Right atrium auricular region (tissue), 2 donors: ENCODE results near the gene KTN1. TPM values are rescaled to one million over a fixed set of nuclear protein-coding genes. Genes with fewer than 3 reads are reported as not detected.

Experiments used
- DNase-seq: peaks from one replicate; pipeline ENCODE4 v3.0.0-alpha.2; 2019; ENCODE audit warnings: low spot score
- H3K27ac ChIP-seq, 2 donors: fragments of 200-600 bp; sonication (generic); 1 replicate in 1 of 2; 2 replicates in 1 of 2; pipeline ENCODE4 v1.5.1; 2016 to 2019
- H3K27me3 ChIP-seq, 2 donors: fragments of 200-600 bp; sonication (generic); one replicate each; pipeline versions ENCODE4 v1.5.1 to v1.6.0; 2017 to 2019
- H3K36me3 ChIP-seq: fragments of 200-600 bp; sonication (generic); one replicate; pipeline ENCODE4 v1.5.1; 2016
- H3K4me1 ChIP-seq, 2 donors: fragments of 200-600 bp; sonication (generic); one replicate each; pipeline versions ENCODE4 v1.5.1 to v1.6.0; 2017 to 2019
- H3K4me3 ChIP-seq, 2 donors: fragments of 200-600 bp; sonication (generic); 1 replicate in 1 of 2; 2 replicates in 1 of 2; pipeline ENCODE4 v1.5.1; 2017 to 2019; ENCODE audit warnings: mild to moderate bottlenecking in 1 of 2, moderate library complexity in 1 of 2
- H3K9me3 ChIP-seq, 2 donors: fragments of 200-600 bp; sonication (generic); one replicate each; pipeline ENCODE4 v1.5.1; 2019
- total RNA-seq, 2 donors: library from RNA; depleted of rRNA; stranded (reverse); fragments of >200 nt; gene quantifications; one replicate each; pipeline ENCODE4 v1.1.0, GENCODE V29; 2016
- TF ChIP-seq, protein P1 (sequence below), 2 donors: fragments of 200-600 bp; sonication (generic); IDR thresholded peaks; one replicate each; pipeline ENCODE4 v1.5.1; 2019; ENCODE audit warnings: antibody characterized with exemption in 2 of 2

KTN1 gene
- total RNA-seq, 2 donors from 2014 or later = 128 to 209 TPM

DNA sequence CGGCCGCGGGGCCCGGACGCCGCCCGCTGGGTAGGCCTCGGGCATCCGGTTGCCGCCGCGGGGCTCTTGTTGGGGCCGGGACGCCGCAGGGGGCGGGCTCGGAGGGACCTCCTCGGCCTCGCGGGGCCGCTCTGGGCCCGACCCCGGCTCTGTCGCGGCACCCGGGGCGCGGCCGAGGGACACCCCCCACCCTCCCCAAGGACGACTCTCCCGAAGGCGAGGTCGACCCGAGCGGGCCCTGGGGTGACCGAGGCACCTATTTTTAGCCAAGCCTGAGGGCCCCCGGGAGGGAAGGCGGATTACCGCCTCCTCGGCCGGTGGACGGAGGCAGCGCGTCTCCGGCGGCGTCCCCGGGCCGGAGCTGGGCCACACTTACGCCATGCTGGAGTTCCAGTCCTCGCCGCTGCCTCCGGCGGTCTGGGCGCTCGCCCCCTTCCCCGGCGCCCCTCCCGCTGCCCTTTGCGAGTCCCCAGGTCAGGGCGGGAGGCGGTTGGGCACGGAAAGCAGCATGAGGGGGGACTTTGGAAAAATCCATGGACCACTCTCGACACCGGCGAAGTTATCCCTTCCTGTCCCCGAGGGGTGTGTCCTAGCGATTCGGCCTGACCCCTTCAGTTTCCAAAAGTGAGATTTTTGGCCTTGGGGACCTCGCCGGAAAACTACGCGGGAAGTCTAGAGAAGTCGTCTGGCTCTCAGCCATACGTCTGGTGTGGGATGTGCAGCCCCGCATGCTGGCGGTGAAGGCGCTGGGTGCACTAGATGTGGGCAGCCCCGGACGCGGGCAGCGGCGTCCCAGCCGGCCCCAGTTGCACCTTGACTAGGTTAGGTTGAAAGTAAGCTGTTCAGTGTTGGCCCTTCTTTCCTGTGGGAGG, 699 bp downstream of the KTN1 start:
- Histone ChIP-seq H3K4me1 (peaks cover 0 to 53% of the 10 kb centered on the region in 2 donors), H3K9me3 (no peaks in the 10 kb centered on the region), H3K27me3 (no peaks in the 10 kb centered on the region), H3K4me3 (peak overlapping the region; percentile 91 to 95), H3K27ac (peak overlapping the region; percentile 98), H3K36me3 (no peaks in the 10 kb centered on the region)
- peak; percentile 59 for DNase-seq
- TF ChIP-seq, protein P1, sequence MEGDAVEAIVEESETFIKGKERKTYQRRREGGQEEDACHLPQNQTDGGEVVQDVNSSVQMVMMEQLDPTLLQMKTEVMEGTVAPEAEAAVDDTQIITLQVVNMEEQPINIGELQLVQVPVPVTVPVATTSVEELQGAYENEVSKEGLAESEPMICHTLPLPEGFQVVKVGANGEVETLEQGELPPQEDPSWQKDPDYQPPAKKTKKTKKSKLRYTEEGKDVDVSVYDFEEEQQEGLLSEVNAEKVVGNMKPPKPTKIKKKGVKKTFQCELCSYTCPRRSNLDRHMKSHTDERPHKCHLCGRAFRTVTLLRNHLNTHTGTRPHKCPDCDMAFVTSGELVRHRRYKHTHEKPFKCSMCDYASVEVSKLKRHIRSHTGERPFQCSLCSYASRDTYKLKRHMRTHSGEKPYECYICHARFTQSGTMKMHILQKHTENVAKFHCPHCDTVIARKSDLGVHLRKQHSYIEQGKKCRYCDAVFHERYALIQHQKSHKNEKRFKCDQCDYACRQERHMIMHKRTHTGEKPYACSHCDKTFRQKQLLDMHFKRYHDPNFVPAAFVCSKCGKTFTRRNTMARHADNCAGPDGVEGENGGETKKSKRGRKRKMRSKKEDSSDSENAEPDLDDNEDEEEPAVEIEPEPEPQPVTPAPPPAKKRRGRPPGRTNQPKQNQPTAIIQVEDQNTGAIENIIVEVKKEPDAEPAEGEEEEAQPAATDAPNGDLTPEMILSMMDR (IDR thresholded peaks at IDR 0.05) = peak in 1 of 2 donors; percentile 28

- TF ChIP-seq, protein P1 (IDR thresholded peaks at IDR 0.05) = no peak
- no peaks in the 10 kb centered on the region for H3K9me3 ChIP-seq
- peaks cover 0 to 59% of the 10 kb centered on the region in 2 donors for H3K4me1 ChIP-seq
- peak overlapping the region; percentile 91 to 95 for H3K4me3 ChIP-seq
- DNase-seq = no peak
- no peaks in the 10 kb centered on the region for H3K36me3 ChIP-seq
- no peaks in the 10 kb centered on the region for H3K27me3 ChIP-seq
- peak overlapping the region; percentile 98 for H3K27ac ChIP-seq
Observed at GRCh38 chr14:55581342-55581771, 1.4 kb downstream of the KTN1 start.

GRCh38 chr14:55582746-55583145, 2.7 kb downstream of the KTN1 start:
- H3K36me3 ChIP-seq = no peaks in the 10 kb centered on the region
- peaks cover 0 to 71% of the 10 kb centered on the region in 2 donors for H3K4me1 ChIP-seq
- H3K4me3 ChIP-seq = no peak overlapping the region
- H3K9me3 ChIP-seq = no peaks in the 10 kb centered on the region
- peak overlapping the region in 1 of 2 donors; percentile 29 for H3K27ac ChIP-seq
- no peak for DNase-seq
- H3K27me3 ChIP-seq = no peaks in the 10 kb centered on the region
- TF ChIP-seq, protein P1 (IDR thresholded peaks at IDR 0.05) = no peak

DNA sequence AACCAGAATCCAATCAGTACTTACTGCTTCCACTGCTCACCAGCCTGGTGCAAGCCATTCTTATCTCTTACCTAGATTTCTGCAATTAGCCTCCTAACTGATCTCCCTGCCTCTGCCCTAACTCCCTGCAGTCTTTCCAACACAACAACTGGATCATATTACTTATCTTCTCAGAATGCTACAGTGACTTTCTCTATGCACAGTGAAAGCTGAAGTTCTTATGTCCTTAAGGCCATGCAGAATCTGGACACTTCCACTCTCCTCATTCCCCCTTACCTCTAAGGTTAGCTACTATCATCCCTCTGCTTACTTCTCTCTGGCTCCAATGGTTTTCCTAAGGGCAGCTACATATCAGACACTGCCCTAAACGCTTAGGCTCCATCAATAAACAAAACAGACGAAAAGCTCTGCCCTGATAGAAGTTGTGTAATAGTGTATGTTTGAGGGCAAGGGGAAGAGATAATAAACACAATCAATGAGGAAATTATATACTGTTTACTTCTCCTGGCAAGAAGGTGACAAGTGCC, 4.0 kb downstream of the KTN1 start:
- H3K36me3 ChIP-seq = no peaks in the 10 kb centered on the region
- H3K4me1 ChIP-seq = peaks cover 0 to 77% of the 10 kb centered on the region in 2 donors
- H3K9me3 ChIP-seq = no peaks in the 10 kb centered on the region
- H3K27me3 ChIP-seq = no peaks in the 10 kb centered on the region
- H3K27ac ChIP-seq = peak overlapping the region; percentile 2 to 16
- TF ChIP-seq, protein P1 (IDR thresholded peaks at IDR 0.05) = no peak
- DNase-seq = no peak
- no peak overlapping the region for H3K4me3 ChIP-seq

- Histone ChIP-seq H3K4me1 (peaks cover 0 to 79% of the 10 kb centered on the region in 2 donors), H3K36me3 (no peaks in the 10 kb centered on the region), H3K9me3 (no peaks in the 10 kb centered on the region), H3K4me3 (no peak overlapping the region), H3K27ac (no peak overlapping the region), H3K27me3 (no peaks in the 10 kb centered on the region)
- DNase-seq = no peak
- TF ChIP-seq, protein P1 (IDR thresholded peaks at IDR 0.05) = no peak
Observed at GRCh38 chr14:55585854-55586253, 5.8 kb downstream of the KTN1 start.
